ENCODE measurements around the gene SFSWAP.

The SFSWAP gene

GRCh38 chr12:131755305-131756113 is 44.6 kb downstream of the SFSWAP start:
- H3K27ac ChIP-seq (ENCODE audit: low read depth, low read length): no peak overlapping the region
- H3K4me1 ChIP-seq (ENCODE audit: control insufficient read depth in 1 of 2, insufficient read depth in 2 of 2, low read length in 2 of 2): no peaks in the 10 kb centered on the region
- peaks cover 50 to 82% of the 10 kb centered on the region in 2 donors for H3K36me3 ChIP-seq (ENCODE audit: control insufficient read depth in 1 of 2, insufficient read depth in 2 of 2, low read length in 2 of 2)

GRCh38 chr12:131756441-131756840 is 45.6 kb downstream of the SFSWAP start:
- Histone ChIP-seq H3K36me3 (ENCODE audit: control insufficient read depth in 1 of 2, insufficient read depth in 2 of 2, low read length in 2 of 2) (peaks cover 49 to 78% of the 10 kb centered on the region in 2 donors), H3K4me1 (ENCODE audit: control insufficient read depth in 1 of 2, insufficient read depth in 2 of 2, low read length in 2 of 2) (no peaks in the 10 kb centered on the region), H3K4me3 (ENCODE audit: low read depth in 1 of 2, low read length in 2 of 2) (no peak overlapping the region)

More at GRCh38 chr12:131755305-131756113, 44.6 kb downstream of the SFSWAP start:
- Histone ChIP-seq H3K9me3 (ENCODE audit: control insufficient read depth in 1 of 2, low read length in 2 of 2) (no peaks in the 10 kb centered on the region), H3K27me3 (ENCODE audit: control insufficient read depth in 1 of 2, insufficient read depth in 2 of 2, low read length in 2 of 2) (no peaks in the 10 kb centered on the region), H3K9ac (ENCODE audit: low read depth in 1 of 2, low read length in 2 of 2) (no peak overlapping the region), H3K4me3 (ENCODE audit: low read depth in 1 of 2, low read length in 2 of 2) (no peak overlapping the region)

GRCh38 chr12:131757111-131757510 is 46.2 kb downstream of the SFSWAP start:
- no peaks in the 10 kb centered on the region for H3K27me3 ChIP-seq (ENCODE audit: control insufficient read depth in 1 of 2, insufficient read depth in 2 of 2, low read length in 2 of 2)
- no peak overlapping the region for H3K27ac ChIP-seq (ENCODE audit: low read depth, low read length)
- no peak overlapping the region for H3K4me3 ChIP-seq (ENCODE audit: low read depth in 1 of 2, low read length in 2 of 2)
- H3K4me1 ChIP-seq (ENCODE audit: control insufficient read depth in 1 of 2, insufficient read depth in 2 of 2, low read length in 2 of 2): no peaks in the 10 kb centered on the region
- no peaks in the 10 kb centered on the region for H3K9me3 ChIP-seq (ENCODE audit: control insufficient read depth in 1 of 2, low read length in 2 of 2)
- no peak overlapping the region for H3K9ac ChIP-seq (ENCODE audit: low read depth in 1 of 2, low read length in 2 of 2)
- H3K36me3 ChIP-seq (ENCODE audit: control insufficient read depth in 1 of 2, insufficient read depth in 2 of 2, low read length in 2 of 2): peaks cover 52 to 77% of the 10 kb centered on the region in 2 donors

More at GRCh38 chr12:131756441-131756840, 45.6 kb downstream of the SFSWAP start:
- H3K9me3 ChIP-seq (ENCODE audit: control insufficient read depth in 1 of 2, low read length in 2 of 2): no peaks in the 10 kb centered on the region
- H3K27ac ChIP-seq (ENCODE audit: low read depth, low read length): no peak overlapping the region
- no peaks in the 10 kb centered on the region for H3K27me3 ChIP-seq (ENCODE audit: control insufficient read depth in 1 of 2, insufficient read depth in 2 of 2, low read length in 2 of 2)
- no peak overlapping the region for H3K9ac ChIP-seq (ENCODE audit: low read depth in 1 of 2, low read length in 2 of 2)

- no peaks in the 10 kb centered on the region for H3K4me1 ChIP-seq (ENCODE audit: control insufficient read depth in 1 of 2, insufficient read depth in 2 of 2, low read length in 2 of 2)
- H3K4me3 ChIP-seq (ENCODE audit: low read depth in 1 of 2, low read length in 2 of 2): no peak overlapping the region
- peaks cover 54 to 70% of the 10 kb centered on the region in 2 donors for H3K36me3 ChIP-seq (ENCODE audit: control insufficient read depth in 1 of 2, insufficient read depth in 2 of 2, low read length in 2 of 2)
- no peaks in the 10 kb centered on the region for H3K9me3 ChIP-seq (ENCODE audit: control insufficient read depth in 1 of 2, low read length in 2 of 2)
- no peak overlapping the region for H3K9ac ChIP-seq (ENCODE audit: low read depth in 1 of 2, low read length in 2 of 2)
- H3K27me3 ChIP-seq (ENCODE audit: control insufficient read depth in 1 of 2, insufficient read depth in 2 of 2, low read length in 2 of 2): no peaks in the 10 kb centered on the region
- H3K27ac ChIP-seq (ENCODE audit: low read depth, low read length): no peak overlapping the region
These were observed 47.3 kb downstream of the SFSWAP start for GRCh38 chr12:131758016-131758739.

GRCh38 chr12:131759176-131759575 is 48.3 kb downstream of the SFSWAP start:
- no peaks in the 10 kb centered on the region for H3K4me1 ChIP-seq (ENCODE audit: control insufficient read depth in 1 of 2, insufficient read depth in 2 of 2, low read length in 2 of 2)
- H3K9me3 ChIP-seq (ENCODE audit: control insufficient read depth in 1 of 2, low read length in 2 of 2): no peaks in the 10 kb centered on the region
- no peaks in the 10 kb centered on the region for H3K27me3 ChIP-seq (ENCODE audit: control insufficient read depth in 1 of 2, insufficient read depth in 2 of 2, low read length in 2 of 2)
- H3K36me3 ChIP-seq (ENCODE audit: control insufficient read depth in 1 of 2, insufficient read depth in 2 of 2, low read length in 2 of 2): peaks cover 50 to 66% of the 10 kb centered on the region in 2 donors
- no peak overlapping the region for H3K27ac ChIP-seq (ENCODE audit: low read depth, low read length)
- no peak overlapping the region for H3K4me3 ChIP-seq (ENCODE audit: low read depth in 1 of 2, low read length in 2 of 2)
- H3K9ac ChIP-seq (ENCODE audit: low read depth in 1 of 2, low read length in 2 of 2): no peak overlapping the region

- H3K36me3 ChIP-seq (ENCODE audit: control insufficient read depth in 1 of 2, insufficient read depth in 2 of 2, low read length in 2 of 2): peaks cover 55 to 67% of the 10 kb centered on the region in 2 donors
These were observed 50.7 kb downstream of the SFSWAP start for GRCh38 chr12:131761638-131762037.

GRCh38 chr12:131764738-131765137 is 53.8 kb downstream of the SFSWAP start:
- no peaks in the 10 kb centered on the region for H3K27me3 ChIP-seq (ENCODE audit: control insufficient read depth in 1 of 2, insufficient read depth in 2 of 2, low read length in 2 of 2)
- H3K4me3 ChIP-seq (ENCODE audit: low read depth in 1 of 2, low read length in 2 of 2): no peak overlapping the region
- peaks cover 50 to 66% of the 10 kb centered on the region in 2 donors for H3K36me3 ChIP-seq (ENCODE audit: control insufficient read depth in 1 of 2, insufficient read depth in 2 of 2, low read length in 2 of 2)
- no peaks in the 10 kb centered on the region for H3K9me3 ChIP-seq (ENCODE audit: control insufficient read depth in 1 of 2, low read length in 2 of 2)
- H3K9ac ChIP-seq (ENCODE audit: low read depth in 1 of 2, low read length in 2 of 2): no peak overlapping the region
- H3K4me1 ChIP-seq (ENCODE audit: control insufficient read depth in 1 of 2, insufficient read depth in 2 of 2, low read length in 2 of 2): no peaks in the 10 kb centered on the region
- H3K27ac ChIP-seq (ENCODE audit: low read depth, low read length): no peak overlapping the region

More at GRCh38 chr12:131761638-131762037, 50.7 kb downstream of the SFSWAP start:
- H3K9ac ChIP-seq (ENCODE audit: low read depth in 1 of 2, low read length in 2 of 2): no peak overlapping the region
- H3K27me3 ChIP-seq (ENCODE audit: control insufficient read depth in 1 of 2, insufficient read depth in 2 of 2, low read length in 2 of 2): no peaks in the 10 kb centered on the region
- H3K4me3 ChIP-seq (ENCODE audit: low read depth in 1 of 2, low read length in 2 of 2): no peak overlapping the region
- no peaks in the 10 kb centered on the region for H3K4me1 ChIP-seq (ENCODE audit: control insufficient read depth in 1 of 2, insufficient read depth in 2 of 2, low read length in 2 of 2)
- H3K27ac ChIP-seq (ENCODE audit: low read depth, low read length): no peak overlapping the region
- H3K9me3 ChIP-seq (ENCODE audit: control insufficient read depth in 1 of 2, low read length in 2 of 2): no peaks in the 10 kb centered on the region

GRCh38 chr12:131765961-131766360 is 55.1 kb downstream of the SFSWAP start:
- Histone ChIP-seq H3K9ac (ENCODE audit: low read depth in 1 of 2, low read length in 2 of 2) (no peak overlapping the region), H3K27ac (ENCODE audit: low read depth, low read length) (no peak overlapping the region), H3K4me3 (ENCODE audit: low read depth in 1 of 2, low read length in 2 of 2) (no peak overlapping the region), H3K27me3 (ENCODE audit: control insufficient read depth in 1 of 2, insufficient read depth in 2 of 2, low read length in 2 of 2) (no peaks in the 10 kb centered on the region), H3K4me1 (ENCODE audit: control insufficient read depth in 1 of 2, insufficient read depth in 2 of 2, low read length in 2 of 2) (no peaks in the 10 kb centered on the region), H3K36me3 (ENCODE audit: control insufficient read depth in 1 of 2, insufficient read depth in 2 of 2, low read length in 2 of 2) (peaks cover 56 to 78% of the 10 kb centered on the region in 2 donors), H3K9me3 (ENCODE audit: control insufficient read depth in 1 of 2, low read length in 2 of 2) (no peaks in the 10 kb centered on the region)

GRCh38 chr12:131766382-131767107 is 55.7 kb downstream of the SFSWAP start:
- Histone ChIP-seq H3K9me3 (ENCODE audit: control insufficient read depth in 1 of 2, low read length in 2 of 2) (no peaks in the 10 kb centered on the region), H3K27me3 (ENCODE audit: control insufficient read depth in 1 of 2, insufficient read depth in 2 of 2, low read length in 2 of 2) (no peaks in the 10 kb centered on the region), H3K4me1 (ENCODE audit: control insufficient read depth in 1 of 2, insufficient read depth in 2 of 2, low read length in 2 of 2) (no peaks in the 10 kb centered on the region), H3K4me3 (ENCODE audit: low read depth in 1 of 2, low read length in 2 of 2) (no peak overlapping the region), H3K27ac (ENCODE audit: low read depth, low read length) (no peak overlapping the region), H3K36me3 (ENCODE audit: control insufficient read depth in 1 of 2, insufficient read depth in 2 of 2, low read length in 2 of 2) (peaks cover 53 to 80% of the 10 kb centered on the region in 2 donors), H3K9ac (ENCODE audit: low read depth in 1 of 2, low read length in 2 of 2) (no peak overlapping the region)

GRCh38 chr12:131770120-131770519 is 59.2 kb downstream of the SFSWAP start:
- peaks cover 32 to 89% of the 10 kb centered on the region in 2 donors for H3K36me3 ChIP-seq (ENCODE audit: control insufficient read depth in 1 of 2, insufficient read depth in 2 of 2, low read length in 2 of 2)
- no peaks in the 10 kb centered on the region for H3K9me3 ChIP-seq (ENCODE audit: control insufficient read depth in 1 of 2, low read length in 2 of 2)
- no peak overlapping the region for H3K9ac ChIP-seq (ENCODE audit: low read depth in 1 of 2, low read length in 2 of 2)
- no peaks in the 10 kb centered on the region for H3K27me3 ChIP-seq (ENCODE audit: control insufficient read depth in 1 of 2, insufficient read depth in 2 of 2, low read length in 2 of 2)
- H3K4me3 ChIP-seq (ENCODE audit: low read depth in 1 of 2, low read length in 2 of 2): no peak overlapping the region
- H3K4me1 ChIP-seq (ENCODE audit: control insufficient read depth in 1 of 2, insufficient read depth in 2 of 2, low read length in 2 of 2): no peaks in the 10 kb centered on the region
- H3K27ac ChIP-seq (ENCODE audit: low read depth, low read length): no peak overlapping the region

Measured in duodenal mucosa (tissue), 2 donors.